Suprapubic skin (tissue), 4 donors: ENCODE measurements around the gene ZNF407. TPM values are rescaled to one million over a fixed set of nuclear protein-coding genes. Genes with fewer than 3 reads are reported as not detected.

Source experiments
- DNase-seq, 2 donors: peaks; one replicate each; pipeline ENCODE4 v3.0.0-alpha.2; 2019; ENCODE audit warnings: low spot score in 2 of 2
- H3K27ac ChIP-seq: fragments of 200-600 bp; sonication (generic); one replicate; pipeline ENCODE4 v1.5.1; 2019
- H3K27me3 ChIP-seq: fragments of 200-600 bp; sonication (generic); one replicate; pipeline ENCODE4 v1.5.1; 2019
- H3K36me3 ChIP-seq: fragments of 200-600 bp; sonication (generic); one replicate; pipeline ENCODE4 v1.5.1; 2019
- H3K4me1 ChIP-seq: fragments of 200-600 bp; sonication (generic); one replicate; pipeline ENCODE4 v1.5.1; 2019
- H3K4me3 ChIP-seq: fragments of 200-600 bp; sonication (generic); one replicate; pipeline ENCODE4 v1.5.1; 2019; ENCODE audit warnings: mild to moderate bottlenecking
- H3K9me3 ChIP-seq: fragments of 200-600 bp; sonication (generic); one replicate; pipeline ENCODE4 v1.5.1; 2019
- CTCF ChIP-seq, 2 donors: fragments of 200-600 bp in 1 of 2; fragments of 450-650 bp in 1 of 2; sonication (generic) in 1 of 2; IDR thresholded peaks; one replicate each; pipeline ENCODE4 v1.5.1; 2016 to 2019; ENCODE audit warnings: antibody characterized with exemption in 2 of 2, mild to moderate bottlenecking in 1 of 2, moderate library complexity in 1 of 2
- EP300 ChIP-seq: sonication (generic); formaldehyde crosslinking; IDR thresholded peaks from one replicate; pipeline ENCODE4 v1.6.1; 2017; ENCODE audit warnings: antibody characterized with exemption
- POLR2A ChIP-seq, 2 donors: fragments of 450-650 bp; IDR thresholded peaks; one replicate each; pipeline ENCODE4 v1.6.1; 2017; ENCODE audit warnings: antibody characterized with exemption in 2 of 2, mild to moderate bottlenecking in 2 of 2, moderate library complexity in 2 of 2
- POLR2AphosphoS5 ChIP-seq, 3 donors: sonication (generic); formaldehyde crosslinking; IDR thresholded peaks; one replicate each; pipeline ENCODE4 v1.6.1; 2017; ENCODE audit warnings: antibody characterized with exemption in 3 of 3
- WGBS: methylation state at CpG from one replicate; pipeline ENCODE4 v1.1.5; 2018; 5-methylcytosine and 5-hydroxymethylcytosine counted together
- total RNA-seq, 4 donors: library from RNA; depleted of rRNA; stranded (reverse); fragments of >200 nt; gene quantifications; one replicate each; pipeline ENCODE4 v1.1.0, GENCODE V29; 2016

The ZNF407 gene
- total RNA-seq, 4 donors from 2014 or later, result 10.7 to 22.1 (median 13.8) TPM

DNA sequence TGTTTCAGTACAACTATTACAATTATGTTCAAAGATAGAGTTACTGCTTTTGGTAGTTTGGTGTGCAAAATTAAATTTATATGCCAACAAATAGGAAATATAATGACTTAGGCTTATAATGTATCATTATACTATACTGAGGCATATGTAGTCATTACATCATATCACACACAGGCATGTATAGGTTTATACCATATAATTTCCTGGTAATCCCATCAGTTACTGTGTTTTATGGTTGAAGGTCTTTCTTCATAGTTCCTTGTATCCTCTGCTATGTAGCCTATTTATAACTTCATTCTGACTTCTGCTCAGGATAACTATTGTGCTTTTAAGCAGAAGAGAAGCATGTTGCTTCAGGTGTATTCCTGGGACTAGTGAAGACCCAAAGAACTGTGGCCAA, 110.5 kb downstream of the ZNF407 start:
- Histone ChIP-seq H3K36me3 (no peaks in the 10 kb centered on the region), H3K9me3 (no peaks in the 10 kb centered on the region), H3K27ac (no peak overlapping the region), H3K4me1 (no peaks in the 10 kb centered on the region), H3K4me3 (no peak overlapping the region), H3K27me3 (no peaks in the 10 kb centered on the region)
- no peak for DNase-seq
- TF ChIP-seq POLR2AphosphoS5 (IDR thresholded peaks at IDR 0.05) (no peak), POLR2A (IDR thresholded peaks at IDR 0.05) (no peak), EP300 (no peak), CTCF (IDR thresholded peaks at IDR 0.05) (no peak)

DNA sequence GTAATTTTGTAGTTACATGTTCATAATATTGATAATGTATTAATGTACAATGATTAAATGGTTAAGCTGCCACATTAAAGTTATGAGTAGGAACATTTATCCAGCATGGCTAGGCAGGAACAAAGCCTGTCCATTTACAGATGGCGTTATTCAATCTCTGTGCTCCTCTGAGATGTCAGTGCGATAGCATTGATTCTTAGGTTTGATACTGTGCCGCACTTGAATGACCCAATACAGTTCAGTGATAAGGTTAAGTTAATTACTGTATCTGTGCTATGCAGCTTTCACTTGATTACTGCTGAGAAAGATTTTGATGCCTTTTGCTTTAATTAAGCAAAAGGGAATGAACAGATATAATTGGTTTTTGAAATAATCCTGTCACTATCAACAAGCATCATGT, 111.8 kb downstream of the ZNF407 start:
- Histone ChIP-seq H3K9me3 (no peaks in the 10 kb centered on the region), H3K36me3 (no peaks in the 10 kb centered on the region), H3K27me3 (no peaks in the 10 kb centered on the region), H3K4me3 (no peak overlapping the region), H3K27ac (no peak overlapping the region), H3K4me1 (no peaks in the 10 kb centered on the region)
- DNase-seq, result no peak
- TF ChIP-seq POLR2A (IDR thresholded peaks at IDR 0.05), result no peak
- TF ChIP-seq EP300, result no peak
- TF ChIP-seq CTCF (IDR thresholded peaks at IDR 0.05), result no peak
- no peak for TF ChIP-seq POLR2AphosphoS5 (IDR thresholded peaks at IDR 0.05)
- 95% methylated on average over 3 of the region's 3 CpGs for WGBS

- no peaks in the 10 kb centered on the region for H3K27me3 ChIP-seq
- no peak overlapping the region for H3K4me3 ChIP-seq
- H3K9me3 ChIP-seq, result no peaks in the 10 kb centered on the region
- TF ChIP-seq POLR2A (IDR thresholded peaks at IDR 0.05), result no peak
- TF ChIP-seq CTCF (IDR thresholded peaks at IDR 0.05), result no peak
- no peak for TF ChIP-seq POLR2AphosphoS5 (IDR thresholded peaks at IDR 0.05)
- TF ChIP-seq EP300, result no peak
- no peak for DNase-seq
- no peak overlapping the region for H3K27ac ChIP-seq
- 97% methylated on average over 1 of the region's 1 CpG for WGBS
- peaks cover 3% of the 10 kb centered on the region for H3K36me3 ChIP-seq
- H3K4me1 ChIP-seq, result no peaks in the 10 kb centered on the region
These were observed 116.5 kb downstream of the ZNF407 start for GRCh38 chr18:74714120-74714519.

GRCh38 chr18:74714791-74715190, 117.1 kb downstream of the ZNF407 start:
- no peak for DNase-seq
- Histone ChIP-seq H3K9me3 (no peaks in the 10 kb centered on the region), H3K27ac (no peak overlapping the region), H3K4me3 (no peak overlapping the region), H3K27me3 (no peaks in the 10 kb centered on the region), H3K4me1 (no peaks in the 10 kb centered on the region), H3K36me3 (peaks cover 3% of the 10 kb centered on the region)
- WGBS, result 84% methylated on average over 6 of the region's 6 CpGs
- TF ChIP-seq EP300 (no peak), POLR2AphosphoS5 (IDR thresholded peaks at IDR 0.05) (no peak), CTCF (IDR thresholded peaks at IDR 0.05) (no peak), POLR2A (IDR thresholded peaks at IDR 0.05) (no peak)

DNA sequence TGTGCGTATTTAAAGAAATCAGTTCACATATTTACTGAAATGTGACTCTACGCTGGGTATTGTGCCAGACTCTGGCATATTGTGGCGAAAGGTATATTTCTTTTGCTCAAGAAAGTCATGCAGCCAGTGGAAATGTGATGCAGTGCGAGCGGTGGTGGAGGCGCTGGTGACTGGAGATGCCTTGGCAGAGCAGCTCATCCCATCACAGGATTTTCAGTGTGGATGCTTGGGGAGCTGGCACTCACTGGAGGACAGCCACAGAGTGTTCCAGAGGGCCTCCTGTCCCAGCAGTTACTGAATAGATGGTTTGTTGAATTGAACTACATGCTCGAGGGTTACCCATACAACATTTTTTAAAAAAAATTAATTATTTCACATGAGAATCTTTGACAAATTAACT, 117.6 kb downstream of the ZNF407 start:
- Histone ChIP-seq H3K9me3 (no peaks in the 10 kb centered on the region), H3K4me3 (no peak overlapping the region), H3K36me3 (peaks cover 3% of the 10 kb centered on the region), H3K27me3 (no peaks in the 10 kb centered on the region), H3K27ac (no peak overlapping the region), H3K4me1 (no peaks in the 10 kb centered on the region)
- TF ChIP-seq POLR2A (IDR thresholded peaks at IDR 0.05) (no peak), POLR2AphosphoS5 (IDR thresholded peaks at IDR 0.05) (no peak), CTCF (IDR thresholded peaks at IDR 0.05) (no peak), EP300 (no peak)
- DNase-seq, result no peak
- WGBS, result 96% methylated on average over 7 of the region's 7 CpGs
